Transverse colon (tissue), 4 donors: ENCODE data around the gene SMAD9. TPM values are rescaled to one million over a fixed set of nuclear protein-coding genes. Genes with fewer than 3 reads are reported as not detected.

Experiments
- DNase-seq: peaks from one replicate; pipeline ENCODE4 v3.0.0-alpha.2; 2019
- H3K27ac ChIP-seq, 4 donors: fragments of 200-600 bp; sonication (generic); 2 replicates each; pipeline ENCODE4 v1.5.1; 2016 to 2018; ENCODE audit warnings: inconsistent platforms in 4 of 4
- H3K27me3 ChIP-seq: fragments of 200-600 bp; sonication (generic); 2 replicates; pipeline ENCODE4 v1.5.1; 2017; ENCODE audit warnings: inconsistent platforms
- H3K36me3 ChIP-seq, 4 donors: fragments of 200-600 bp; sonication (generic); 2 replicates each; pipeline ENCODE4 v1.5.1; 2017 to 2019; ENCODE audit warnings: inconsistent platforms in 4 of 4
- H3K4me1 ChIP-seq, 4 donors: fragments of 200-600 bp; sonication (generic); 2 replicates each; pipeline ENCODE4 v1.5.1; 2017 to 2020; ENCODE audit warnings: inconsistent platforms in 4 of 4
- H3K4me3 ChIP-seq, 4 donors: fragments of 200-600 bp; sonication (generic); 1 replicate in 1 of 4; 2 replicates in 3 of 4; pipeline versions ENCODE4 v1.5.1 to v1.6.1; 2017 to 2019; ENCODE audit warnings: inconsistent platforms in 4 of 4
- H3K9me3 ChIP-seq, 2 donors: fragments of 200-600 bp; sonication (generic); 2 replicates each; pipeline ENCODE4 v1.5.1; 2017 to 2019; ENCODE audit warnings: inconsistent platforms in 2 of 2
- CTCF ChIP-seq, 5 experiments: fragments of 200-600 bp in 3 of 5; fragments of 450-650 bp in 2 of 5; sonication (generic) in 3 of 5; IDR thresholded peaks; 1 replicate in 2 of 5; 2 replicates in 3 of 5; pipeline ENCODE4 v1.5.1; 2016 to 2017; ENCODE audit warnings: antibody characterized with exemption in 5 of 5, inconsistent platforms in 3 of 5, mild to moderate bottlenecking in 2 of 5, moderate library complexity in 1 of 5
- EP300 ChIP-seq: sonication (generic); formaldehyde crosslinking; IDR thresholded peaks from one replicate; pipeline ENCODE4 v1.6.1; 2017; ENCODE audit warnings: antibody characterized with exemption, low read depth
- POLR2A ChIP-seq: fragments of 450-650 bp; IDR thresholded peaks from one replicate; pipeline ENCODE4 v1.6.1; 2016; ENCODE audit warnings: antibody characterized with exemption, mild to moderate bottlenecking, moderate library complexity
- POLR2AphosphoS5 ChIP-seq, 3 donors: sonication (generic); formaldehyde crosslinking; IDR thresholded peaks; one replicate each; pipeline ENCODE4 v1.6.1; 2016; ENCODE audit warnings: antibody characterized with exemption in 3 of 3
- WGBS, 2 donors: methylation state at CpG; one replicate each; pipeline ENCODE4 v1.1.5; 2018; ENCODE audit warnings: low coverage in 1 of 2; 5-methylcytosine and 5-hydroxymethylcytosine counted together
- in situ Hi-C, 4 donors: fragments of 200-750 bp; cut with MboI; loops; one replicate each; pipeline versions ENCODE4 v1.15.0 to v1.15.1; 2017; ENCODE audit warnings: low sequenced_read_pairs in 3 of 4, low pct_ligation_motif_present in 1 of 4, low pct_unique_long_range_greater_than_20kb in 1 of 4
- intact Hi-C: fragments of 100-400 bp; cut with DNase I; formaldehyde crosslinking; loops from one replicate; pipeline ENCODE4 v1.15.1; 2023; ENCODE audit warnings: low total_unique reads
- total RNA-seq, 4 donors: library from RNA; depleted of rRNA; stranded (reverse); fragments of >200 nt; gene quantifications; one replicate each; pipeline ENCODE4 v1.1.0, GENCODE V29; 2016

Gene SMAD9
- total RNA-seq, 4 donors from 2014 or later = 4.0 to 19.8 (median 9.8) TPM

GRCh38 chr13:36919171-36919832 lies 736 bp downstream of the SMAD9 start:
- no peaks in the 10 kb centered on the region for H3K9me3 ChIP-seq
- peak; percentile 28 for DNase-seq
- no peak for TF ChIP-seq POLR2AphosphoS5 (IDR thresholded peaks at IDR 0.05)
- no peak for TF ChIP-seq EP300
- peaks cover 5% of the 10 kb centered on the region for H3K27me3 ChIP-seq
- in situ Hi-C loops = no loop called here
- peak overlapping the region; percentile 80 to 86 (median 84) for H3K27ac ChIP-seq
- 0 to 1% methylated on average over 10 to 40 of the region's 51 CpGs for WGBS, 2 donors
- no peaks in the 10 kb centered on the region for H3K36me3 ChIP-seq
- H3K4me3 ChIP-seq = peak overlapping the region; percentile 47 to 85 (median 68)
- intact Hi-C loops = no loop called here
- peaks cover 7 to 51% (median 33%) of the 10 kb centered on the region in 4 donors for H3K4me1 ChIP-seq

GRCh38 chr13:36918246-36919131 lies 1.5 kb downstream of the SMAD9 start:
- Histone ChIP-seq H3K9me3 (no peaks in the 10 kb centered on the region), H3K4me3 (peak overlapping the region; percentile 47 to 85 (median 68)), H3K27me3 (peaks cover 5% of the 10 kb centered on the region), H3K4me1 (peaks cover 7 to 51% (median 33%) of the 10 kb centered on the region in 4 donors), H3K27ac (peak overlapping the region; percentile 80 to 86 (median 84)), H3K36me3 (no peaks in the 10 kb centered on the region)
- no peak for DNase-seq
- in situ Hi-C loops = no loop called here
- intact Hi-C loops = no loop called here
- WGBS, 2 donors = 21 to 42% methylated on average over 11 to 12 of the region's 12 CpGs
- no peak for TF ChIP-seq POLR2A

- H3K4me1 ChIP-seq = peaks cover 7 to 49% (median 31%) of the 10 kb centered on the region in 4 donors
- no peak for DNase-seq
- H3K27me3 ChIP-seq = peaks cover 5% of the 10 kb centered on the region
- peak overlapping the region in 3 of 4 donors; percentile 6 to 86 (median 80) for H3K27ac ChIP-seq
- H3K36me3 ChIP-seq = no peaks in the 10 kb centered on the region
- in situ Hi-C loops = no loop called here
- WGBS, 2 donors = 24 to 37% methylated on average over 3 of the region's 3 CpGs
- H3K9me3 ChIP-seq = no peaks in the 10 kb centered on the region
- TF ChIP-seq POLR2AphosphoS5 (IDR thresholded peaks at IDR 0.05) (no peak), EP300 (no peak), POLR2A (no peak), CTCF (IDR thresholded peaks at IDR 0.05) (no peak)
- intact Hi-C loops = no loop called here
- no peak overlapping the region for H3K4me3 ChIP-seq
Observed at GRCh38 chr13:36917311-36917710, 2.7 kb downstream of the SMAD9 start.

GRCh38 chr13:36915896-36916640 lies 4.0 kb downstream of the SMAD9 start:
- Histone ChIP-seq H3K36me3 (no peaks in the 10 kb centered on the region), H3K27ac (peak overlapping the region in 1 of 4 donors; percentile 86), H3K9me3 (no peaks in the 10 kb centered on the region), H3K27me3 (peaks cover 5% of the 10 kb centered on the region), H3K4me3 (no peak overlapping the region), H3K4me1 (peaks cover 5 to 39% (median 23%) of the 10 kb centered on the region in 4 donors)
- intact Hi-C loops = no loop called here
- TF ChIP-seq POLR2AphosphoS5 (IDR thresholded peaks at IDR 0.05) (no peak), POLR2A (no peak), EP300 (no peak), CTCF (IDR thresholded peaks at IDR 0.05) (no peak)
- in situ Hi-C loops = no loop called here
- DNase-seq = no peak
- WGBS, 2 donors = 91 to 96% methylated on average over 6 of the region's 6 CpGs
